Neural cell (in vitro differentiated cells): ENCODE measurements around the gene SPP1. TPM values are rescaled to one million over a fixed set of nuclear protein-coding genes. Genes with fewer than 3 reads are reported as not detected.

Experiments
- H2AFZ ChIP-seq: fragments of 200-600, 300-800 bp; sonication (generic), shearing (Covaris generic); 2 replicates; pipeline ENCODE4 v1.6.0; 2014; ENCODE audit warnings: low read depth, mild to moderate bottlenecking, antibody characterized with exemption, low read length, moderate library complexity
- H3F3A ChIP-seq: fragments of 200-600 bp; shearing (Covaris generic); 2 replicates; pipeline ENCODE4 v1.6.1; 2016; ENCODE audit warnings: mild to moderate bottlenecking, moderate library complexity, mixed read lengths, antibody characterized with exemption, low read length; ENCODE audit not compliant: insufficient read depth, poor library complexity, severe bottlenecking
- H3K27ac ChIP-seq: fragments of 200-600, 300-800 bp; sonication (generic), shearing (Covaris generic); 2 replicates; pipeline ENCODE4 v1.5.1; 2014; ENCODE audit warnings: mild to moderate bottlenecking, low read length, moderate library complexity
- H3K27me3 ChIP-seq: fragments of 300-800, 200-600 bp; sonication (generic), shearing (Covaris generic); 2 replicates; pipeline ENCODE4 v1.6.0; 2014; ENCODE audit warnings: mild to moderate bottlenecking, low read depth, low read length, moderate library complexity; ENCODE audit not compliant: insufficient read depth
- H3K36me3 ChIP-seq: fragments of 300-800, 200-600 bp; sonication (generic), shearing (Covaris generic); 2 replicates; pipeline ENCODE4 v1.5.1; 2014; ENCODE audit warnings: mild to moderate bottlenecking, antibody characterized with exemption, low read length, moderate library complexity; ENCODE audit not compliant: insufficient read depth
- H3K4me2 ChIP-seq: fragments of 300-800, 200-600 bp; sonication (generic), shearing (Covaris generic); 2 replicates; pipeline ENCODE4 v1.6.0; 2014; ENCODE audit warnings: mild to moderate bottlenecking, low read length
- H3K4me3 ChIP-seq: fragments of 300-800, 200-600 bp; sonication (generic), shearing (Covaris generic); 2 replicates; pipeline ENCODE4 v1.5.1; 2014; ENCODE audit warnings: mild to moderate bottlenecking, low read length, moderate library complexity
- H3K79me2 ChIP-seq: fragments of 200-600 bp; shearing (Covaris generic); replicated peaks from 2 replicates; pipeline ENCODE4 v1.6.0; 2014; ENCODE audit warnings: mild to moderate bottlenecking, low read length, moderate library complexity; ENCODE audit not compliant: insufficient read depth
- H3K9ac ChIP-seq: fragments of 300-800, 200-600 bp; sonication (generic), shearing (Covaris generic); 2 replicates; pipeline ENCODE4 v1.6.1; 2016; ENCODE audit warnings: mild to moderate bottlenecking, low read length, mixed read lengths
- H3K9me2 ChIP-seq: fragments of 200-600 bp; shearing (Covaris generic); 2 replicates; pipeline ENCODE4 v1.6.1; 2016; ENCODE audit warnings: mild to moderate bottlenecking, low read length, mixed read lengths; ENCODE audit not compliant: insufficient read depth
- H3K9me3 ChIP-seq: fragments of 200-600, 300-800 bp; sonication (generic), shearing (Covaris generic); 2 replicates; pipeline ENCODE4 v1.6.1; 2016; ENCODE audit warnings: mild to moderate bottlenecking, mixed run types, low read length, moderate library complexity, mixed read lengths
- H4K20me1 ChIP-seq: fragments of 200-600 bp; shearing (Covaris generic); 2 replicates; pipeline ENCODE4 v1.6.1; 2016; ENCODE audit warnings: mild to moderate bottlenecking, mixed run types; ENCODE audit not compliant: insufficient read depth
- CTCF ChIP-seq: fragments of 450-650 bp; IDR thresholded peaks from 2 replicates; pipeline ENCODE4 v1.5.1; 2014; ENCODE audit warnings: antibody characterized with exemption, mild to moderate bottlenecking, moderate library complexity; ENCODE audit not compliant: poor library complexity, severe bottlenecking
- EP300 ChIP-seq: fragments of 450-650 bp; conservative IDR thresholded peaks from 2 replicates; pipeline ENCODE4 v1.6.1; 2014; ENCODE audit warnings: antibody characterized with exemption, mild to moderate bottlenecking, moderate library complexity; ENCODE audit not compliant: poor library complexity, severe bottlenecking
- EZH2 ChIP-seq: fragments of 200-600, 300-800 bp; shearing (Covaris generic), sonication (generic); IDR thresholded peaks from 2 replicates; pipeline ENCODE4 v1.6.1; 2014; ENCODE audit warnings: antibody characterized with exemption, low read length, borderline replicate concordance, mild to moderate bottlenecking; ENCODE audit not compliant: insufficient read depth, poor library complexity, severe bottlenecking
- MXI1 ChIP-seq: fragments of 450-650 bp; conservative IDR thresholded peaks from 2 replicates; pipeline ENCODE4 v1.6.1; 2014; ENCODE audit warnings: antibody characterized with exemption, mild to moderate bottlenecking; ENCODE audit not compliant: poor library complexity, severe bottlenecking
- POLR2AphosphoS5 ChIP-seq: IDR thresholded peaks from 2 replicates; pipeline ENCODE4 v1.6.1; 2012
- RAD21 ChIP-seq: fragments of 450-650 bp; conservative IDR thresholded peaks from 2 replicates; pipeline ENCODE4 v1.6.1; 2014; ENCODE audit warnings: antibody characterized with exemption, mild to moderate bottlenecking, moderate library complexity
- REST ChIP-seq: IDR thresholded peaks from 2 replicates; pipeline ENCODE4 v1.6.1; 2012; ENCODE audit warnings: borderline replicate concordance
- SMC3 ChIP-seq: fragments of 450-650 bp; conservative IDR thresholded peaks from 2 replicates; pipeline ENCODE4 v1.6.1; 2014; ENCODE audit warnings: antibody characterized with exemption, mild to moderate bottlenecking, moderate library complexity; ENCODE audit not compliant: poor library complexity
- TAF1 ChIP-seq: IDR thresholded peaks from 2 replicates; pipeline ENCODE4 v1.6.1; 2012; ENCODE audit warnings: low read depth
- polyA plus RNA-seq: library from polyadenylated mRNA; depleted of rRNA; stranded (reverse); fragments of >200 nt; gene quantifications from 2 replicates; pipeline ENCODE4 v1.2.3, GENCODE V29; 2014

The SPP1 gene
- polyA plus RNA-seq, 1 donor from 2014 or later, result 0.35 TPM

- Histone ChIP-seq H3K4me3 (no peak overlapping the region), H3K36me3 (no peaks in the 10 kb centered on the region), H3K9me3 (no peaks in the 10 kb centered on the region), H3F3A (no peaks in the 10 kb centered on the region), H3K27ac (no peak overlapping the region), H3K79me2 (no peaks in the 10 kb centered on the region), H2AFZ (no peak overlapping the region), H3K27me3 (no peaks in the 10 kb centered on the region), H3K9me2 (no peaks in the 10 kb centered on the region), H3K9ac (no peak overlapping the region), H3K4me2 (no peak overlapping the region), H4K20me1 (no peaks in the 10 kb centered on the region)
- TF ChIP-seq MXI1 (no peak), EZH2 (no peak), SMC3 (no peak), TAF1 (no peak), REST (no peak), CTCF (no peak), POLR2AphosphoS5 (no peak), RAD21 (no peak), EP300 (no peak)
Measured at GRCh38 chr4:88001871-88002270, 26.4 kb downstream of the SPP1 start.

GRCh38 chr4:88002786-88003185, 27.3 kb downstream of the SPP1 start:
- Histone ChIP-seq H3K79me2 (no peaks in the 10 kb centered on the region), H3F3A (no peaks in the 10 kb centered on the region), H3K4me3 (no peak overlapping the region), H3K9me2 (no peaks in the 10 kb centered on the region), H4K20me1 (no peaks in the 10 kb centered on the region), H3K27me3 (no peaks in the 10 kb centered on the region), H2AFZ (no peak overlapping the region), H3K36me3 (no peaks in the 10 kb centered on the region), H3K9ac (no peak overlapping the region), H3K9me3 (no peaks in the 10 kb centered on the region), H3K4me2 (no peak overlapping the region), H3K27ac (no peak overlapping the region)
- TF ChIP-seq CTCF (no peak), POLR2AphosphoS5 (no peak), RAD21 (no peak), SMC3 (no peak), REST (no peak), MXI1 (no peak), EP300 (no peak), TAF1 (no peak), EZH2 (no peak)
